Measurements from ENCODE around the gene CCDC61.
A peak's percentile ranks its signal among the peaks of the same experiment; 100 is the strongest.

The CCDC61 gene

GRCh38 chr19:45975306-45976070 is 19.8 kb upstream of the CCDC61 start:
- no peak for DNase-seq (ENCODE audit: low read depth)

- no peak for DNase-seq (ENCODE audit: low read depth)
Observed at GRCh38 chr19:45976178-45976577, 19.1 kb upstream of the CCDC61 start.

GRCh38 chr19:45978156-45978555 is 17.1 kb upstream of the CCDC61 start:
- DNase-seq (ENCODE audit: low read depth): no peak

DNA sequence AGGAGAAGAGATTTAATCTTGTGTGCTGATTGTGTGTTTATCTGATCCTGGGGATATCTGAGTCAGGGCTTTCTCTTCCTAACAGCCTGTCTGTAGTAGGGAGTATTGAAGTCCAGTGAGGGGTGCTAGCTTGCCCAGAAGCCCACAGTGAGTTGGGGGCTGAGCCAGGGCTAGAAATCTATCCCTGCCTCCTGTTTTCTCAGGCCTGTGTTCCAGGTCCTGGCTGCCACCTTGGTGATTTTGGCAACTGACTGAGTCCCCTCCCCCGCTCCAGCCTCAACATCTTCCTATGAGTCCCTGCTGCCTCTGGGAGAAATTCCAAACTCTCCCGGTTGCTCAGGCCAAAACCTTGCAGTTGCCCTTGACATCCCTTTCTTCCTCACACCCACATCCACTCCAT is 13.9 kb upstream of the CCDC61 start:
- no peak for DNase-seq (ENCODE audit: low read depth)

GRCh38 chr19:45985321-45985720 is 9.9 kb upstream of the CCDC61 start:
- DNase-seq (ENCODE audit: low read depth): no peak

DNA sequence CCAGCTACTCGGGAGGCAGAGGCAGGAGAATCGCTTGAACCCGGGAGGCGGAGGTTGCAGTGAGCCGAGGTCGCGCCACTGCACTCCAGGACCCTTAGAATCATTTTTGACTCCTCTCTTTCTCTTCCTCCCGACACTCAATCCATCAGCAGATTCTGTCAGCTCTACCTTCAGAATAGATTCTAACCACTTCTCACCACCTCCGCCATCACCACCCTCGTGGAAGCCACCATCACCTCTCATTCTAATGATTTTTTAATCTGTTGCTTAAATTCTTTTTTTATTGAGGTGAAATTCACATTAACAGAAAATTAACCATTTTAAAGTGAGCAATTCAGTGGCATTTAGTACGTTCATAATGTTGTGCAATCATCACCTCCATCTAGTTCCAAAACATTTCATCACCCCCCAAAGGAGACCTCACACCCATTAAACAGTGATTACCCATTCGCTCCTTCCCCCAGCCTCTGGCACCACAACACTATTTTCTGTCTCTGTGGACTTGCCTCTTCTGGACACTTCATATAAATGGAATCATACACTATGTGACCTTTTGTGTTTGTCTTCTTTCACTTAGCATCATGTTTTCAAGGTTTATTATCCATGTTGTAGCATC is 5.0 kb upstream of the CCDC61 start:
- no peak for DNase-seq (ENCODE audit: low read depth)

DNA sequence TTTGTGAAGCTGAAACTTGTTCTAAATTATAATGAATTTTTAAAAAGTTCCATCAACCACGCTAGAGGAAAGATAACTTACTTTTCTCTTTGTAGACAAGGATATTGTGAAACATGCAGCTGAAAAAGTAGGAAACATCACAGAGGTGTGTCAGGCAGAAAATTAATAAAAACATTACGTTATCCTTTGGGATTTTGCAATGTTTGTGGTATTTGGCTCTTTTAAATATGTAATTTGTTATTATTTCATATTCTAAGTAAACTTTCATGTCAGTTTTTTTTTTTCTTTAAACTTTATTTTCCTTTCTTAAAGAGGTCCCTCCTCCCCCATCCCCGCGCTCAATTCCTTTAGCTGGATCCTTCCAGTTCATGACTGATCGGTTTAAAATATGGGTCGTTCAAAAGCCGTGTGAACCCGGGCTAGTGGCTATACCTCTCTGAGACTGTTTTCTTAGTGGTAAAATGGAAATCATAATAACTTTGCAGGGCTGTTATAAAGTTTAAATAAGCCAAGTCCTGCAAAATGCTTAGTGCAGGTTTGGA is 740 bp upstream of the CCDC61 start:
- no peak for DNase-seq (ENCODE audit: low read depth)

- DNase-seq (ENCODE audit: low read depth): no peak
Observed at GRCh38 chr19:45995715-45996385, 583 bp downstream of the CCDC61 start.

DNA sequence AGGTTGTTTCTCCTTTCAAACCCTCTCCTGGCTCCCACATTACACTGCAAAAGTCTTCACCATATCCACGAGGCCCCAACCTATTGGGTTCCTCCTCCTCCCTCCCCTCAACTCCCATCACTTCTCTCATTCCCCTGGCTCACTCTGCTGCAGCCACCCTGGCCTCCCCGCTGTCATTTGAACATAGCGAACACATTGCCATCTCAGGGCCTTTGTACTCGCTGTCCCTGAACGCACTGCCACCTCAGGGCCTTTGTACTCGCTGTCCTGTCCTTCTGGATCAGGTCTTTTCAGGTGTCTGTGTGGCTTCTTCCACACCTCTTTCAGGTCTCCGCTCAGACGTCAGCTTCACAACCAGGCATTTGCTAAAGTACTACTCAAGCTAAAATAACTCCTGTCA is 1.7 kb downstream of the CCDC61 start:
- DNase-seq (ENCODE audit: low read depth): no peak

DNA sequence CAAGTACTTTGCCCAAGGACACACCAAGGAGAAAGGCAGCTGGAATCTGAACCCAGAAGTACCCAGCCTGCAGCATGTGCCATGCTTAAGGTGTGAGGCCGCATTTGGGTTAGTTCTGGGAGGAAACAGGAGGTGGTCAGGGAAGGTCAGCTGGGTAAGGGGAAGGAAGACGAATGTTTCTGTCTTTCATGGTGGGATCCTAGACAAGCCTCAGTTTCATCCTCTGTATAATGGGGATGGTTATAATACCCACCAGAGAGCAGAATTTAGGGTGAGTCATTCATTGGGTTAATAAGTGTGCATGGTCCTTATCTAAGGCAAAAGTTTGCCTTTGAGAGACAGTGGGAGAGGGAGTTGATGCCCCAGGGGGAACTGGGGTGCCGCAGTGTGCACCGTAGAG is 3.6 kb downstream of the CCDC61 start:
- no peak for DNase-seq (ENCODE audit: low read depth)

DNA sequence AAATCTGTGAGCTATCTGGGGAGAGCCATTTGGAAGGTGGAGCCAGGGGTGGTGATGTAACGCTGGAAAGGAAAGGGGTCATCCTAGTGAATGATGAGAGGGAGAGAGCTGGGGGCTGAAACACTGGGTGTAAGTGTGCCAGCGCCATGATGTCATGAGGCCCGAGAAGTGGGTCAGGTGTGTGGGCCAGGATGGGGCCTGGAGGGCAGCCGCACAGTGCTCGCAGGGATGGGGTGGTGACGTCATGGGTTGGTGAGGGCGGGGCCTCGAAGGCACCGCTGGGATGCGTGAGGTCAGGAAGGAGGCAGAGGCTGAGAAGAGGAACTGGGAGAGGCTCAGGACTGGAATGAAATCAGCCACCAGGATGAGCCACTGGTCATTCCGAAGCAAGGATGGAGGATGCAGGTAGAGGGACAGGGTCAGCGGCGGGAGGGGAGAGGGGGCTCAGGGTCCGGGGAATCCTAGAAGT is 4.4 kb downstream of the CCDC61 start:
- no peak for DNase-seq (ENCODE audit: low read depth)

- no peak for DNase-seq (ENCODE audit: low read depth)
Observed at GRCh38 chr19:46000491-46001246, 5.4 kb downstream of the CCDC61 start.

DNA sequence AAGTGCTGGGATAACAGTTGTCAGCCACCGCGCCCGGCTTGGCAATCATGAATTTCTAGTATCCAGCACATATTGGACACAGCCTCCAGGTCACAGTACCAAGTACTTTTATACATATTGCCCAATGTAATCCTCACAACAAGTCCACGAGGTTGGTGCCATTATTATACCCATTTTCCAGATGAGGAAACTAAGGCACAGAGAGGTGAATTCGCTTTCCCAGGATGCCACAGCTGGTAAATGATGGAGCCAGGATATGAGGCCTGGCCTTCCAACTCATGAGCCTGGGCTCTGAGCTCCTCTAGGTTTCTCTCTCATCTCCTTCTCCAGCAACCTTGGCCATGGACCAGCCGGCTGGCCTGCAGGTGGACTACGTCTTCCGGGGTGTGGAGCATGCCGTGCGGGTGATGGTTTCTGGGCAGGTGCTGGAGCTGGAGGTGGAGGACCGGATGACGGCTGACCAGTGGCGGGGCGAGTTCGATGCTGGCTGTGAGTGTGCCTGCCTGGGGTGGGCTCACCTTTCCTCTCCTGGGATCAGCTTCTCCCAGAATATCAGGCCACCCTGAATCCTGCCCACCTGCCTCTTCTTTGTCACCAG is 7.5 kb downstream of the CCDC61 start:
- no peak for DNase-seq (ENCODE audit: low read depth)

DNA sequence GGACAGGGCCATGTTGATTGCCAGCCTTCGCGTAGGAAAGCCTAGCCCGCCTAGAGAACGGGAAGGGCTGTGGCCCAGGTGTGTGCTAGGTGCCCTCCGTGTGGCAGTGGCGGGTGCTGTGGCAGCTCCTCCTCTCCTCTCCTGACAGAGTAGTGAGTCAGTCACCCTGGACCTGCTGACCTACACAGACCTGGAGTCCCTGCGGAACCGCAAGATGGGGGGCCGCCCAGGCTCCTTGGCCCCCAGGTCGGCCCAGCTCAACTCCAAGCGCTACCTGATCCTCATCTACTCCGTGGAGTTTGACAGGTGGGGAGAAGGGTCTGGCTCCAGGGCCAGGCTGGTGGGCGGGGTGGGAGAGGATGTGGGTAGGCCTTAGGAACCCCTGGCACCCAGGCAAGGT is 11.1 kb downstream of the CCDC61 start:
- DNase-seq (ENCODE audit: low read depth): no peak

DNA sequence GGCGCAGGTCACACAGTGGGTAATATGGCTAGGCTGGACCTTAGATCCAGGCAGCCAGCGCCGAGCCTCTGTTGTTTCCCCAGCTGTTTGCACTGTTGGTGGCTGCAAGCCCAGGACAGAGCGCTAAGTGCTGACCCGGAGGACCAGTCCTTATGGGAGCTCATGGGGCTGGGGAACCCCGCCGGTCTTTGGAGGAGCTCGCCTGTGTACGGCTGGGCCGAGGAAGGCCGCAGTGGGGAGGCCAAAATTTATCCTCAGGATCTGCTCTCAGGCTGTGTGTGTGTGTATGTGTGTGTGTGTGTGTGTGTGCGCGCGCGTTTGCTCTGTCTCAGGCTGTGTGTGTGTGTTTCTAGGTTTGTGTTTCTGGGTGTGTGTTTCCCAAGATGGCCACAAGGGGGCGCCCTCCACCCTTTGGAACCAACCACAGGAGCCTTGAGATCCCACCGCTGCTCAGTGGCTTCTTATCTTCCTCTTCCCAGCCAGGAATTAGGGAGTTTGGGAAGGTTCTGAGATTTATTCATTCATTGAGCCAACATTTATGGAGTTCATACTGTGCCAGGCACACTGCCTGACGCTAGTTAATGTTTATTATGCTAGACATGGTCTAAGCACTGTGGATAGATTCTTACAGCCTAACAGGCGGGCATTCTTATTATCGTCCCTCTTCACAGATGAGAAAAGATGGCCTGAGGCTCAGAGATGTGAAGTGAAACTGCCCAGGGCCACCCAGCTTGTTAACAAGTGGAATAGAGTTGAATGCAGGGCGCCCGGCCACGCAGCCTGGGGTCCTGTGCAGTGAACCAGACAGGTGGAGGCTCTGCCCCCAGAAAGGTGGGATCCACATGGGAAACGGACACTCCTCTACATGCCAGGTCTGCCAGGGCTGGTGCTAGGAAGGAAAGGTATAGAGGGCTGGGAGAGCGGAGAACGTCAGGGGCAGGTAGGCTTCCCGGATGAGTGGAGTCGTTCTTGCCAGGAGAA is 14.6 kb downstream of the CCDC61 start:
- peak; percentile 55 for DNase-seq (ENCODE audit: low read depth)

DNA sequence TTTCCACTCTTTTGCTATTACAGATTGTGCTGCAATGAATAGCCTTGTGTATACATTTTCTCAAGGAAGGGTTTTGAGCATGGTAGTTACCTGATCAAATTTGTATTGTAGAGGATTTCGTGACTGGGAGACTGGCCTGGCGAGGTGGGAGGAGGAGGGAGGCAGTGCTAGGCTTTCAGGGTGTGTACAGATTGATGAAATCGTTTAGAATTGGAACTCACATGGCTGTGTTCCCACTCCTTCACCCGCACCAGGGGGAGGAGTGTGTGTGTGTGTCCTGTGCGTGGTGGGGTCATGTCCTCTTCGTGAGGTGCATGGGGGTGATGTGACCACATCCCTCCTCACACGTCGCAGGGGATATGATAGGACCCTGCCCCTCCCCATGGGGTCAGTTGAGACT is 19.3 kb downstream of the CCDC61 start:
- no peak for DNase-seq (ENCODE audit: low read depth)

GRCh38 chr19:46014941-46015686 is 19.8 kb downstream of the CCDC61 start:
- peak; percentile 19 for DNase-seq (ENCODE audit: low read depth)

DNA sequence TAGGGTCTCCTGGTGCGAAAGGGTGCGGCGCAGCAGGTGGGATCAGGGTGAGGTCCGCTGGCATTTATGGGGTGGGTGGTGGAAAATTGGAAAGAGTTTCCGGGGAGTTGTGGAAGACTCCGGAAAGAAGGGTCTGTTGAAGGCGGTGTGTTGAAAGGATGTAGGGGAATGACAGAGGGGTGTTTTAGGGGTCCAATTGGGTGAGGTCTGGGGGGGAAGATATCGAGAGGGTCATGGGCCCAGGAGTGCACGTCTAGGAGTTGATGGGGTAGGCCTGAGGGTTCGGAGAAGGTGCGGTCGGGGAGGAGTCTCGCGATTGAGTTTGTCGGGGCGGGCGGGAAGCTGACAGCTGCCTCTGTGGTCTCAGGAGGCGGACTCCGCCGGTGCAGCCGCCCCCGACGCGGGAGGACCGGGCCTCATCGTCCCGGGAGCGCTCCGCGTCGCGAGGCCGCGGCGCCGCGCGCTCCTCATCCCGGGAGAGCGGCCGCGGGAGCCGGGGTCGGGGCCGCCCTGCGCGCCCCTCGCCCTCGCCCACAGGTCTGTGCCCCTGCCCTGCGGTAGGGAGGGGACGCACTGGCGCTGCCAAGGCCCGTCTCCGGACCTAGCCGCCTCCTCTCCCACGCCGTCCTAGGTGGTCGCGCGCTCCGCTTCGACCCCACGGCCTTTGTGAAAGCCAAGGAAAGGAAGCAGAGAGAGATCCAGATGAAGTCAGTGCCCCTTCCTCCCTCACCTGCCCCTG is 20.6 kb downstream of the CCDC61 start:
- DNase-seq (ENCODE audit: low read depth): no peak

Data from stimulated activated CD8-positive, alpha-beta memory T cell treated with anti-CD3 and anti-CD28 coated beads, Interleukin-15, amount 100 ng/mL, for 24 hours (primary cell).